Urinary bladder (tissue), 4 donors: ENCODE results near the gene FSTL1. TPM values are rescaled to one million over a fixed set of nuclear protein-coding genes. Genes with fewer than 3 reads are reported as not detected.

Source experiments
- DNase-seq: peaks from one replicate; pipeline ENCODE4 v3.0.0-alpha.2; 2015; ENCODE audit errors: extremely low spot score
- H3K27ac ChIP-seq: one replicate; pipeline ENCODE4 v1.5.1; 2013; ENCODE audit warnings: low read depth, mild to moderate bottlenecking, moderate library complexity
- H3K36me3 ChIP-seq: one replicate; pipeline ENCODE4 v1.6.1; 2013; ENCODE audit warnings: mild to moderate bottlenecking, moderate library complexity; ENCODE audit not compliant: insufficient read depth
- H3K4me1 ChIP-seq: one replicate; pipeline ENCODE4 v1.6.1; 2013; ENCODE audit warnings: mild to moderate bottlenecking, moderate library complexity; ENCODE audit not compliant: insufficient read depth
- H3K4me3 ChIP-seq: one replicate; pipeline ENCODE4 v1.5.1; 2013; ENCODE audit warnings: low read depth, low read length
- WGBS: extraction: QIAGEN DNeasy Blood & Tissue Kit; methylation state at CpG from one replicate; pipeline ENCODE4 v1.1.7; 2013; 5-methylcytosine and 5-hydroxymethylcytosine counted together
- polyA plus RNA-seq: library from polyadenylated mRNA; stranded (reverse); fragments of 200-250 nt; gene quantifications from one replicate; pipeline ENCODE4 v1.2.3, GENCODE V29; 2013
- total RNA-seq: library from RNA; depleted of rRNA; stranded (reverse); fragments of >200 nt; gene quantifications from one replicate; pipeline ENCODE4 v1.2.3, GENCODE V29; 2014
- donor health status: healthy with polysubstance abuse.
- donor health status: healthy.

The FSTL1 gene
- total and polyA plus RNA-seq, 2 donors: 445 to 1,313 TPM

GRCh38 chr3:120364821-120365220, 86.0 kb downstream of the FSTL1 start:
- H3K4me1 ChIP-seq: no peaks in the 10 kb centered on the region
- DNase-seq: no peak
- H3K27ac ChIP-seq: no peak overlapping the region
- no peaks in the 10 kb centered on the region for H3K36me3 ChIP-seq
- WGBS: 10% methylated on average over 1 of the region's 1 CpG
- H3K4me3 ChIP-seq: no peak overlapping the region

- no peak for DNase-seq
- 74% methylated on average over 1 of the region's 1 CpG for WGBS
- no peak overlapping the region for H3K4me3 ChIP-seq
- no peak overlapping the region for H3K27ac ChIP-seq
- no peaks in the 10 kb centered on the region for H3K36me3 ChIP-seq
- no peaks in the 10 kb centered on the region for H3K4me1 ChIP-seq
Measured at GRCh38 chr3:120364101-120364500, 86.7 kb downstream of the FSTL1 start.

GRCh38 chr3:120357807-120358206, 93.0 kb downstream of the FSTL1 start:
- Histone ChIP-seq H3K4me1 (no peaks in the 10 kb centered on the region), H3K4me3 (no peak overlapping the region), H3K27ac (no peak overlapping the region), H3K36me3 (no peaks in the 10 kb centered on the region)
- no peak for DNase-seq

GRCh38 chr3:120355486-120355885, 95.3 kb downstream of the FSTL1 start:
- no peak for DNase-seq
- Histone ChIP-seq H3K4me3 (no peak overlapping the region), H3K36me3 (no peaks in the 10 kb centered on the region), H3K27ac (no peak overlapping the region), H3K4me1 (no peaks in the 10 kb centered on the region)
- WGBS: 84% methylated on average over 1 of the region's 1 CpG

GRCh38 chr3:120353463-120353862, 97.3 kb downstream of the FSTL1 start:
- no peak overlapping the region for H3K4me3 ChIP-seq
- no peak for DNase-seq

GRCh38 chr3:120352017-120352416, 98.8 kb downstream of the FSTL1 start:
- Histone ChIP-seq H3K4me3 (no peak overlapping the region), H3K27ac (no peak overlapping the region), H3K4me1 (no peaks in the 10 kb centered on the region), H3K36me3 (no peaks in the 10 kb centered on the region)
- 91% methylated on average over 4 of the region's 4 CpGs for WGBS
- DNase-seq: no peak

More at GRCh38 chr3:120353463-120353862, 97.3 kb downstream of the FSTL1 start:
- H3K4me1 ChIP-seq: no peaks in the 10 kb centered on the region
- no peak overlapping the region for H3K27ac ChIP-seq
- no peaks in the 10 kb centered on the region for H3K36me3 ChIP-seq

GRCh38 chr3:120350401-120350941, 100.3 kb downstream of the FSTL1 start:
- Histone ChIP-seq H3K36me3 (no peaks in the 10 kb centered on the region), H3K4me3 (no peak overlapping the region), H3K4me1 (no peaks in the 10 kb centered on the region), H3K27ac (no peak overlapping the region)
- WGBS: 51% methylated on average over 8 of the region's 8 CpGs
- DNase-seq: no peak

GRCh38 chr3:120349855-120350125, 101.0 kb downstream of the FSTL1 start:
- DNase-seq: no peak
- Histone ChIP-seq H3K27ac (peak overlapping the region; percentile 93), H3K36me3 (no peaks in the 10 kb centered on the region), H3K4me3 (peak overlapping the region; percentile 85), H3K4me1 (no peaks in the 10 kb centered on the region)
- 6% methylated on average over 6 of the region's 6 CpGs for WGBS

- Histone ChIP-seq H3K36me3 (no peaks in the 10 kb centered on the region), H3K4me3 (peak within 1 kb of the TSS; percentile 85), H3K27ac (peak within 1 kb of the TSS; percentile 95), H3K4me1 (no peaks in the 10 kb centered on the region)
- DNase-seq: peak; percentile 65
- WGBS: under 1% methylated on average over 95 of the region's 95 CpGs
Measured at GRCh38 chr3:120348991-120349854, 101.6 kb downstream of the FSTL1 start, which contains the start of gene LRRC58. LRRC58 (minus strand) TSS chr3:120349354; CDS start chr3:120349243, 111 bp downstream.

GRCh38 chr3:120348065-120348990, 102.5 kb downstream of the FSTL1 start:
- Histone ChIP-seq H3K4me1 (no peaks in the 10 kb centered on the region), H3K27ac (peak overlapping the region; percentile 95), H3K36me3 (no peaks in the 10 kb centered on the region), H3K4me3 (peak overlapping the region; percentile 85)
- DNase-seq: no peak
- WGBS: 2% methylated on average over 41 of the region's 41 CpGs

- no peaks in the 10 kb centered on the region for H3K4me1 ChIP-seq
- H3K27ac ChIP-seq: no peak overlapping the region
- H3K36me3 ChIP-seq: no peaks in the 10 kb centered on the region
- no peak for DNase-seq
- H3K4me3 ChIP-seq: no peak overlapping the region
- WGBS: 24% methylated on average over 1 of the region's 1 CpG
Measured at GRCh38 chr3:120344349-120344748, 106.4 kb downstream of the FSTL1 start.
